ENCODE results near the gene SPDYE16.
A peak's percentile ranks its signal among the peaks of the same experiment; 100 is the strongest.
"Not testable (repeated sequence)": the region's sequence is repeated elsewhere in the genome, so short reads cannot be mapped to it uniquely, and the experiment has no call there.

SPDYE16 gene

DNA sequence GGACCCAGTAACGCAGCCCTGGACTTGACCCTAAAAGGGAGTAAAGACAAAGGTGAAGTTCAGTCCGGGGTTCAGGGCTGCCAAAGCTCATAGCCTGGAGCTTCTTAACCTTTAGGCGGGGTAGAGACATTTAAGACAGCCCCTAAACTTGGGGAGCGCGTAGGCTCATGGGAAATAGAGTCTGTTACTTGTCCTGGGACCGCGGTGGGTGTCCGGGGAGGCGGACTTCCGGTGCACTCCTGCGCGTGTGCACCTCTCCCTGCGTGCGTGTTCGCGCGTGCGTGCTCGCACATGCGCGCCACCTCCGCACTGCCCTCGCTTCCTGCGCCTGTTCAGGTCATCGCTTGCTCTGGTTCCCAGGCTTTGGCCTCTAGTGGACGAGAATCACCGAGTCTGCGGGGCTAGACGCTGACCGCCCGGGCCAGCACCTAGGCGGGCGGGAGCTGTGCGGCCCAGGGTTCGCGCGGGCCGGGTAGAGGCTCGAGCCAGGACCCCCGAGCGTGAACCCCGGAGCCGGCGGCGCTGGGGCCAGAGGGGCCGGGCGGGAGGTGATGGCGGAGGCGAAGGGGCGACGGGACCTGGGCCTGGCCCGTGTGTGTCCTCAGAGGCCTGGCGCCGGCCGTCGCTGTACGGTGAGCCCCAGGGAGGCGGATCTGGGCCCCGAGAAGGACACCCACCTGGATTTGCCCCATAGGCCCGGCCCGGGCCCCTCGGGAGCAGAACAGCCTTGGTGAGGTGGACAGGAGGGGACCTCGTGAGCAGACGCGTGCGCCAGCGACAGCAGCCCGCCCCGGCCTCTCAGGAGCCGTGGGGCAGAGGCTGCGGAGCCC lies 6.1 kb upstream of the SPDYE16 start:
- DNase-seq = peak; percentile 97

DNA sequence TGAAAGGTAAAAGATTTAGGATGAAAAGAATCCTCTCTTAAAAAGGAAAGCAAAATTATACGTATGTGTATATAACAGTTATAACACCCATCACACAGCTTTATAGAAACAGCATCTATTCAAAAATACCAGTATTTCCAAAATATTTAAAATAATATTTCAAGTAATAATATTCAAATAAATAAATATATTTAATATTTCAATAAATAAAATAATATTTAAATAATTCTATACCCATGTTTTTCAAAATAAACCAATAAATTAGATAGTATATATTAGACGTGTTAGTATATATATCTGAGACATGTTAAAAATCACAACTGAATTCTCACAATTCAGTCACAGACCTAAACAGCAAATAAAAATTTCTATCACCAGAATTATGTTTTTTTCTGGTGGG lies 11.5 kb downstream of the SPDYE16 start:
- DNase-seq = not testable (repeated sequence)

DNA sequence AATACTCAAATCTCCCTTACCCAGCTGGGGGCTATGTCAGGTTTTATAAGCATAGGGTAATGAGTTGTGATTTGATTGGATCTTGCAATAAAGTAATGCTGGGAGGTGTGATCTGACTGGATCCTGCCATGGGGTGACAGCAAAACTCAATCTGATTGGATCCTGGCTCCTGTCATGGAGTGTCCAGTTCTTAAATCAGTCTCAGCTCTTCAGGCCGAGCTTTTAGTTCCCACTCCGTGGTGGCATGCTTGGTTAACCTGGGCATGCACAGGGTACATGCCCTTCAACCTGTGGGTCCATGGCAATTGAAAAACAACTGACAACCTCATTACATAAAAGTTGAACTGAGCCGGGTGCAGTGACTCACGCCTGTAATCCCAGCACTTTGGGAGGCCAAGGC lies 16.9 kb downstream of the SPDYE16 start:
- DNase-seq = not testable (repeated sequence)

DNA sequence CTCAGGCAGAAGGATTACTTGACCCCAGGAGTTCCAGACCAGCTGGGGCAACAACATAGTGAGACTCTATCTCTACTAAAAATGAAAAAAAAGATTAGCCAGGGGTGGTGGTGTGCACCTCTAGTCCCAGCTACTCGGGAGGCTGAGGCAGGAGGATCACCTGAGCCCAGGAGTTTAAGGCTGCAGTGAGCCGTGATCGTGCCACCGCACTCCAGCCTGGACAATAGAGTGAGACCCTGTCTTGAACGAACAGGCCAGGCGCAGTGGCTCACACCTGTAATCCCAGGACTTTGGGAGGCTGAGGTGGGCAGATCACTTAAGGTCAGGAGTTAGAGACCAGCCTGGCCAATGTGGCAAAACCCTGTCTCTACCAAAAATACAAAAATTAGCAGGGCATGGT lies 26.2 kb downstream of the SPDYE16 start:
- DNase-seq = not testable (repeated sequence)

DNA sequence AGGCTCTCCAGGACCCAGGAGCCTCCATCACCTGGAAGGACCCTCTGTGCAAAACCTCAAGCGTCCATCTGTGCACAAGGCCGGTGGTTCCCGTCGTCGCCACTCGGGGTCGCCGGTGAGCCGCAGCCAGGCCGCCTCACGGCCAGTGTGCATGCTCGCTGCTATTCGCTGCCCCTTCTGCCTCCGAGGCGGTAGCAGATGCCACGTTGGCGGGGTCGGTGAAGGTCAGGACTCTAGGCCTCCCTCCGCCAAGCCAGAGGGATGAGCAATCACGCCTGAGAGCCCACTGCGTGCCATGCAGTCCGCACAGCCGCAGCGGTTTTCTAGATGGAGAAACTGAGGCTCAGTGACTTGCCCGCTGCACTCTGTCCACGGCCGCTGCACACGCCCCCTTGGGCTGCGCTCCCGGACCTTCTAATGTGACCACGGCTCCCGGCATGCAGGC lies 27.1 kb downstream of the SPDYE16 start:
- peak; percentile 63 for DNase-seq

DNA sequence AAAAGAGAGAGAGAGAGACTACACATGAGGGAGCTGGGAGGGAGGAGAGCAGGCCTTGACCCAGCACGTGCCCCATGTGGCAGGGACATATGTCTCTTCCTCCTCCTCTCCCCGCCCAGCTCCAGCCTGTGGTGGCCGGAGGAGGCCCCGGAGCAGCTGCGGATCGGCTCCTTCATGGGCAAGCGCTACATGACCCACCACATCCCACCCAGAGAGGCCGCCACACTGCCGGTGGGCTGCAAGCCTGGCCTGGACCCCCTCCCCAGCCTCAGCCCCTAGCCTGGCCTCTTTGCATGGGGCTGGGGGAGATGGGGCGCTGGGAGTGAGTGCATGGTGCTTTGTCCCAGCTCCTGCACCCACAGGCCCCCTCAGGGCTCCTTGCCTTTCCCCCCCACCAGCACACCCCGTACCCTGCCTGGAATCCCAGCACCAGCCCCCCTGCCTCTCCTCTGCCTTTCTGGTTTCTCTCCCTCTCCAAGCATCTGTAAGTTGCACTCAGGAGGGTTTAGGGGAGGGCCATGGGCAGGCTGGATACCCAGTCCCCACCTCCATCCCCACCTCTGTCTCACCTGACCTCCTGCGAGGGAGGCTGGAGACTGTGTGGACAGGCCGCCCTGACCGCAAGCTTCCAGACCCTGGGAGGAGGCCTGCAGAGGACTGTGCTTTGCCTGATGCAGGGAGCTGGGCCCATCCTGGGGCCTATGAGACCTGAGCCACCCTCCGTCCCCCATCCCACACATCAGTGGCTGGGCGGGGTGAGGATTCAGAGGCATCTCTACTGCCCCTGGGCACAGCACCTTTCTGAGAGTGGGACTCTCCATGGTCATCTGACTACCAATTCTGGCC lies 27.9 kb downstream of the SPDYE16 start:
- no peak for DNase-seq

DNA sequence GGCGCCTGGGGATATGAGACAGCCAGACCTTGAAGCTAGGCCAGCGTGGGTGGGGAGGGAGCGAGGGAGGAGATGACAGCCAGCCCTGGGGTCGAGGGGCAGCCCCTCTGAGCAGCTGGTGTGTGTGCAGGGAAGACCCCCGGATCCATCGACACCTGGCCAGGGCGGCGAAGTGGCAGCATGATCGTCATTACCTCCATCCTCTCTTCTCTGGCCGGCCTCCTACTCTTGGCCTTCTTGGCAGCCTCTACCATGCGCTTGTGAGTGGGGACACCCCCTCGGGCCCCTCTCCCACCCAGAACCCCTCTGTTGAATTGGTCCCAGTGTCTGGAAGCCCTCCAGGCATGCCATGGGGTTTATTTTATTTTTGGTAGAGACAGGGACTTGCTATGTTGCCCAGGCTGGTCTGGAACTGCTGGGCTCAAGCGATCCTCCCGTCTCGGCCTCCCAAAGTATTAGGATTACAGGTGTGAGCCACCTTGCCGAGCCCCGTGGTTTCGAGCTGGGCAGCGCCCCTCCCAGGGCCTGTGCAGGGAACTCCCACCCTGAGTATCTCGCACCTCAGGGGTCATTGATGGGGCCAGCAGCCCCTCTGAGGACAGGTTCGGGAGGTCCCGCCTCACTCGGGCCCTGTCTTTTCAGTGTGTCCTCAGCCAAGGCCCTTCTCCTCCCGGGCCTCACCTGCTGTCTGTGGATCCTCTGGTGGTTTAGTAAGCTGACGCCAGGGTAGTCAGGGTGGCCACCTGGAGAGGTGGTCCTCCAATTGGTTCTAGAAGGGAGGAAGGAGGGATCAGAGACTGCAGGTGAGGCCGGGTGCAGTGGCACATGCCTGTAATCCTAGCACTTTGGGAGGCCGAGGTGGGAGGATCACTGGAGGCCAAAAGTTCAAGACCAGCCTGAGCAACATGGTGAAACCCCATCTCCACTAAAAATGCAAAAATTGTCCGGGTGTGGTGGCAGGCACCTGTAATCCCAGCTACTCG lies 29.0 kb downstream of the SPDYE16 start:
- no peak for DNase-seq

DNA sequence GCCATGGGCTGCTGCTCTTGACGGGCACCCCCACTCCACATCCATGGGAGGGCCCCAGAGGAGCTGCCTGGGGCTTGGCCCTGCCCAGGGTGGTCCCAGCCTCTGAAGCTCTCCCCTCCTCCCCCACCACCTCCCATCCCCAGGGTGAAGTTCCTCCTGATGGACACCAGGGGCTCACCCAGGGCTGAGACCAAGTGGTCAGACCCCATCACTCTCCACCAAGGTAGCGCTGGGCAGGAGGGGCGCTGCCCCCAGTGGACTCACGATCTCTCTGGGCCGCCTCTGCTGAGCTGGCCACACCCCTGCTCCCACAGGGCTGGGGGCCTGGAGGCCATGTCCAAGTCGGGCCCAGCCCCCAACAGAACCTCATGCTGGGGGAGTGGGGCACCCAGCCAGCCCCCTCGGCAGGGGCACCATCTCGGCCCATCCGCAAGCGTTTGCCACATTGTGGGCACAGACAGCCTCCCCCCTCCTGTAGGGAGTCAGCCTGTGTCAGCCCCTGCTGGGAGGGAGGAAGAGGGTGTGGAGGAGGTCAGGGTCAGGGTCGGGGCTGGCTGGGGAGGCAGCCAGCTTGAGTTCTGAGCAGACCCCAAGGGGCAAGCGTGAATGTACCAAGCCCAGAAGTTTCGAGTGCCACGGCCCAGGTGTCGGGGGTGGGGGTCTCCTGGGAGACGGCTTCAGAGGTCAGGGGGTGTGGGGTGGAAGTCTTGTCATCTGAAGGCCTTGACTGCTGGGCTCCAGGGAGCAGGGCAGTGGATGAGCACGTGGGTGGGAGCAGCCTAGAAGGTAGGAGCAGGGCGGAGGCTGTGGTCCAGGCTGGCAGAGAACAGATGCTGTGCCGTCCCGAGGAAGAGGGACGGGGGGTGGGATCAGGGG lies 29.9 kb downstream of the SPDYE16 start:
- no peak for DNase-seq

DNA sequence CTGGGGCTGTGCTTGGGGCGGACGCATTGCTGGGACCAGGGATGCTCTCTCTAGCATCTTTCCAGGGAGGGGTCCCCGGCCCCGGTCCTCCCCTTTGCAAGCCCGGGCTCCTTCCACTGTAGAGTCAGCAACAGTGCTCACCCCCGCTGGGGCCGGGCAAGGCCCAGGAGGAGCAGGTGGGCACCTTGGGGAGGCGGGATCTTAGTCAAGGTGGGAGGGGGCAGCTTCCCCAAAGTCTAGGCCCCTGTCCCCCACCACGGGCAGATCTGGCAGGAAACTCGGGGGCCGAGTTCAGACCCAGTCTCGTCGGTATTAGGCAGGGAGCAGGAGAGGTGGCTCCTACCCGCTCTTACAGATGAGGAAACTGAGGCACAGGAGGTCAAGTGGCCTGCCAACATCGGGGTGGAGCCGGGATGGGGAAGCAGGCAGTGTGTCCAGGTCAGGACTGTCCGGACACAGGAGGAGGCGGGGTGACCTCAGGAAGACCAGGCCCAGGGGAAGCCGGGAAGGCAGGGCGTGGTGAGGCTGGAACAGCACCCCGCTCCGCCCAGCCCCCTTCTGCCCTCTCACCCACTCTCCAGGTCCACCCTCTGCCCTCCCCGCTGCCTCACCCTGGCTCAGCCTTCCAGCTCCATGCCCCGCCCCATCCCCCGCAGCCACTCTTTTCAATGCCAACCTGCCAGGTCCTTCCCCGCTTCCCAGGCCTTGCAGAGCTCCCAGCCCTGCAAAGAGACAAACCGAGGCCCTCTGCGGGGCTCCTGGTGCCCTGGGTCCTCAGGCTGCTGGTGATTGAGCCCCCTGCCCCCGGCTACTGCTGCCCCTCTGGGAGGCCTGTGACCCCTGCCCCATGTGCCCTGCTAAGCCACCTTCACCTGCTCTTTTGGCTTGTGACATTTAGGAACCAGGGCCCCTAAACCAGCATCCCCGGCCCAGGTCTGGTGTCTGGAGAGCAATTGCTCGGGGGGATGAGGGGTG lies 30.9 kb downstream of the SPDYE16 start:
- not testable (repeated sequence) for DNase-seq

DNA sequence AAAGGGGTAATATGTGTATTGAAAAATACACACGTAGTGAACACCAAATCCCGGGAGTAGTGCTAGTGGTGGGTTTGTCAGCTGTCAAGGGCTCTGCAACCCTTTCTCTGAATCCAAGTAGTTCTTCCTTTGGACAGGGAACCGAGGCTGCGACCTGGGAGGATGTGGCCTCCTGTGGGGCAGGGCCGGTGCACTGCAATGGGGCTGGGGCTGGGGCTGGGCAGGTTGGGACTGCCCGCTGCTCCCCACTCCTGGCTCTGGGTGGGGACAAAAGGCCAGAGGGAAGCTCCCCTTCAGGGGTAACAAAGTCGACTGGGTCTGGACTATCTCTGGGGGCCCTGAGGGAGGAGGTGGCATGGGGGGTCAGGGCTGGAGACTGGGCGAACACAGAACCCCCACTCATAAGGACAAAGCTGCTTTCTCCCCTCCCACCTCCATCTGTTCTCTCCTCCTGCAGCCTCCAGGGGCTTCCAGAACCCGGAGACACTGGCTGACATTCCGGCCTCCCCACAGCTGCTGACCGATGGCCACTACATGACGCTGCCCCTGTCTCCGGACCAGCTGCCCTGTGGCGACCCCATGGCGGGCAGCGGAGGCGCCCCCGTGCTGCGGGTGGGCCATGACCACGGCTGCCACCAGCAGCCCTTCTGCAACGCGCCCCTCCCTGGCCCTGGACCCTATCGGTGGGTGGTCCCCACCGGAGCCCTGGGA lies 31.7 kb downstream of the SPDYE16 start:
- not testable (repeated sequence) for DNase-seq

DNA sequence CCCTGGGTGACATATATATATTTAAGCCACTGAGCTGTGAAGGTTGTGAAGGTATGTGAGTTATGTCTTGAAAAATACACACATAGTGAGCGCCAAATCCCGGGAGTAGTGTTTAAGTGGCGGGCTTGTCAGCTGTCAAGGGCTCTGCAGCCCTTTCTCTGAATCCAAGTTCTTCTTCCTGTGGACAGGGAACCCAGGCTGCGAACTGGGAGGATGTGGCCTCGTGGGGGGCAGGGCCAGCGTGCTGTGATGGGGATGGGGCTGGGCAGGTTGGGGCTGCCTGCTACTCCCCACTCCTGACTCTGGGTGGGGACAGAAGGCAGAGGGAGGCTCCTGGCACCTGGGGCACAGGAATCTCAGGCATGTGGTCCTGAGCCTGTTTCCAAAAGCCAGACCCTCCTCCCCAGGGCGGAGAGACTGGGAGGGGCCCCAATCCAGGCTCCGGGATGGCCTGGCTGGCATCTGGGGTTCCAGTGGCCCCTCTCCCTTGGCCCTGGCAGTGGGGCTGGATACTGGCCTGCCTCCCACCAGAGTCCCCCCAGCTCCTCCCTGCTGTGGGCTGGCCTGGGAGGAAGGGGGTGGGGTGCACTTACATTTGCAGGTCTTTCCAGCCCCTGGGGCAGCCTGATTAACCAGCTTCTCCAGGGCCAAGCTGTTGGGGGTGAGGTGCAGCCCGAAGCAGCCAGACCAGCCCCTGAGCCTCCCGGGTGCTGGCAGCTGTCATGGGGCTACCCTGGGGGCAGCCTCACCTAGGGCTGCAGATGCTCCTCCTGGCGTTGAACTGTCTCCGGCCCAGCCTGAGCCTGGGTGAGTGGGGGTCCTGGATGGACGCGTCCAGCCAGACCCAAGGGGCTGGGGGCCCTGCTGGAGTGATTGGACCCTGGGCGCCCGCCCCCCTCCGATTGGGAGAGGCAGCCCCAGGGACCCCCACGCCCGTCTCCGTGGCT lies 32.9 kb downstream of the SPDYE16 start, which contains the start of gene UPK3B:
Gene UPK3B (plus strand): TSS at position 622 of the 947 bp plus-strand sequence. CDS start 101 bp downstream, at position 723.
- DNase-seq = no peak

DNA sequence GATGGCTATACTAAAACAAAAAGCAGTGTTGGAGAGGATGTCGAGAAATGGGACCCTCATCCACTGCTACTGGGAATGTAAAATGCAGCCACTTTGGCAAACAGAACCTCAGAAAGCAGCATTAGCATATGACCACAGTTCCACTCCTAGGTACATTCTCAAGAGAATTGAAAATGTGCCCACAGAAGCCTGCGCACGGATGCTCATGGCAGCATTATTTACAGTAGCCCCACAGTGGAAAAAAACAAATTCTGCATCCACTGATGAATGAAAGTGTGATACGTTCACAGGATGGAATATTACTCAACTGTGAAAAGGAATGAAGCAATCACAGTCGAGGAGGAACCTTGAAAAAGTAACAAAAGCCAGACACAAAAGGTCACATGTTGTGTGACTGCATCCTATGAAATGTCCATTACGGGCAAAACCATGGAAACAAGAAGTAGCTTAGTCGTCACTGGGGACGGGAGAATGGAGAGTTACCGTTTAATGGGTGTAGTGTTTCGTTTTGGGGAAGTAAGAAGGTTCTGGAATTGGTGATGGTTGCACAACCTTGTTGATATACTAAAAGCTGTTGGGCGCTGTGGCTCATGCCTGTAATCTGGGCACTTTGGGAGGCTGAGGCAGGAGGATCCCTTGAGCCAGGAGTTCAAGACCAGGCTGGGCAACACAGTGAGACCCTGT lies 35.2 kb downstream of the SPDYE16 start:
- DNase-seq = no peak

DNA sequence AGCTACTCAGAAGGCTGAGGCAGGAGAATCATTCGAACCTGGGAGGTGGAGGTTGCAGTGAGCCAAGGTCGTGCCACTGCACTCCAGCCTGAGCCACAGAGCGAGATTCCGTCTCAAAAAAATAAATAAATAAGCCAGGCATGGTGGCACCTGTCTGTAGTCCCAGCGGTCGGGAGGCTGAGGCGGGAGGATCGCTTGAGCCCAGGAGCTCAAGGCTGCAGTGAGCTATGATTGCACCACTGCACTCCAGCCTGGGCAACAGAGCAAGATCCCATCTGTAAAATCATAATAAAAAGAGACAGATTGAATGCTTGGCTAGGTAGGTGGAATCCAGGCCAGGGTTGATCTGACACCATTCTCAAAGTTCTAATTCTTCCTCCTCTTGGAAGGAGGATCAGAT lies 36.5 kb downstream of the SPDYE16 start:
- not testable (repeated sequence) for DNase-seq

DNA sequence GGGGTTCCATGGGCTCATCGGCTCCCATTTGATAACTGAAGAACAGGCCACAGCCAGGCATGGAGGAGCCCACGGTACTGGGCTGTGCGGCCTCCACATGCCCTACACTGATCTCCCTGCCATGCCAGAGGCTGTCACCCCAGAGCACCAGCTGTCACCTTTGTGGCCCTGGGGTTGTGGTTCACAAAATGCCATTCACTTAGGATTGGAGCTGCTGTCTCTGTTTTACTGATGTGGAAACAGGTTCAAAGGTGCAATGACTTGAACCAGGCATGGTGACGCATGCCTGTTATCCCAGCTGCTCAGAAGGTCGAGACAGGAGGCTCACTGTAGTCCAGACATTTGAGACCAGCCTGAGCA lies 37.0 kb downstream of the SPDYE16 start:
- no peak for DNase-seq

DNA sequence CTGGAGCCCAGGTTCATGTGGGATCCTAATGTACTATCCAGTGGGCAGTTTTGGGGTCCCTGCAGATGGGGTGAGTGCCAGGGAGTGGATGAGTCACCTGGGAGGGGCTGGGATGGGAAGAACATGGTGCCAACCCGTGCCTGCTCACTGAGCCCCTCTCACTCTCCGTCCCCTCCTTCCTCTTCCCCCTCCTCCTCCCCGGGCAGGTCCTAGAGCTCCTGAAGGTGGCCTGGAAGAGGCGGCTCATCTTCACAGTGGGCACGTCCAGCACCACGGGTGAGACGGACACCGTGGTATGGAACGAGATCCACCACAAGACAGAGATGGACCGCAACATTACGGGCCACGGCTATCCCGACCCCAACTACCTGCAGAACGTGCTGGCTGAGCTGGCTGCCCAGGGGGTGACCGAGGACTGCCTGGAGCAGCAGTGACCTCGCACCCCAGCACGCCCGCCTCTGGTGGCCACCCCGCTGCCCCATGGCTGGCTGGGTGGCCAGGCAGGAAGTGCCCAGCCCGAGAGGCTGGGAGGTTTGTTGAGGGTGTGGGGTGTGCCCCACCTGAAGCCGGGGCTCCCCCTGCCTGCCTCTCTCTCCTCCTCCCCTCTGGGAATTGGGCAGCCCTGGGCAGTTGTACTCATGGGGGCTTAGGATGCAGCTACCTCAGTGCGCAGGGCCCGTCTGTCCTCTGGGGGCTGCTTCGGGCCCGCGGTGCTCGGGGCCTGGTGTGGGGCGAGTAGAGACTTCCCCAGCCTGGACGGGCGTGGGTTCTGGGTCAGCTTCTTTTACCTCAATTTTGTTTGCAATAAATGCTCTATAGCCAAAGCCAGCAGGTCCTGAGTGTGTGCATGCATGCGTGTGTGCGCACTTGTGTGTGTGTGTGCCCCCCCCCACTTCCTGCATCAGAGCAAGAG lies 37.7 kb downstream of the SPDYE16 start:
- DNase-seq = no peak

DNA sequence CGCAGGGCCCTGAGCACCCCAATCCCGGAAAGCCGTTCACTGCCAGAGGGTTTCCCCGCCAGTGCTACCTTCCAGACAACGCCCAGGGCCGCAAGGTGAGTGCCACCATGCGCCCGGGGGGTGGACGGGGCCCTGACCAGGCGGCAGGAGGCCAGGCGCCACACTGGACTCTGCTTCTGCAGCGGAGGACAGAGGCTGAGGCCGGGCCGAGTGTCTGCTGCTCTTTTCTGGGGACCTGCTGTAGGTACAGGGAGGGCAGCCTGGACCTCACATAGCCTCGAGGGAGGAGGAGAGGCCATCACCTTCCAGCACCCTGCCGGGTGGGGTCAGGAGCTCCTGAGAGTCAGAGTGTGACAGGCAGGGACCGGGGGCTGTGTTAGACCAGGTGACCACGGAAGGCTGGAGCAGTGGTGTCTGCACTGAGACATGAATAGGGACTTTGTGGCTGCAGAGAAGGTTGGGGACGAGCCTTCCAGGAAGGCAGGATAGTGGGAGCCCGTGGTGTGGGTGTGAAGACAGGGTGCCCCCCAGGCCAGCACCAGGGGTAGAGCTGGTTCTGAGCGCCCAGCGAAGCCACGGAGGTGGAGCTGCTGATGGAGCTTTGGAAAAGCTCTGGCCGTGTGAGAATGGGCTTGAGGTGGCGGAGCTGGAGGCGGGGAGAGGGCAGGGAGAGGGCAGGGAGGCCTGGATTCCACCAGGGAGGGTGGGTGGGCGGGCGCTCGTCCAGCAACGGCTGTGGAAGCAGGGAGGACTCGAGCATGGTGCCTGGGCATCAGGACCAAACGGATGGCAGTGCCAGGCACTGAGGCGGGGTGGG lies 38.5 kb downstream of the SPDYE16 start:
- not testable (repeated sequence) for DNase-seq
